ENCODE measurements around the gene GBP2. TPM values are rescaled to one million over a fixed set of nuclear protein-coding genes. Genes with fewer than 3 reads are reported as not detected.

GBP2 gene
- total RNA-seq, 2 donors from 2014 or later: not detected

- H3K4me3 Mint-ChIP-seq: no peak overlapping the region
- WGBS, 2 experiments (ENCODE audit: insufficient coverage in 1 of 2, insufficient read length in 1 of 2): 92% methylated on average over 1 of the region's 2 CpGs; no CpG with 5 or more reads in 1 of the 2 experiments
- H3K27ac Mint-ChIP-seq: no peak overlapping the region
- H3K27me3 Mint-ChIP-seq (ENCODE audit: insufficient read depth): no peaks in the 10 kb centered on the region
- Histone ChIP-seq H3K9ac (ENCODE audit: extremely low read depth, low read length, poor library complexity, severe bottlenecking) (no peak overlapping the region), H3K36me3 (ENCODE audit: control insufficient read depth, insufficient read depth, low read length) (no peaks in the 10 kb centered on the region), H3K27ac (ENCODE audit: low read depth, low read length) (no peak overlapping the region), H3K4me1 (ENCODE audit: control insufficient read depth, insufficient read depth, low read length) (no peaks in the 10 kb centered on the region), H3K27me3 (ENCODE audit: control insufficient read depth, insufficient read depth, low read length, poor library complexity, severe bottlenecking) (no peaks in the 10 kb centered on the region), H3K9me3 (ENCODE audit: control insufficient read depth, low read length) (no peaks in the 10 kb centered on the region), H3K4me3 (ENCODE audit: low read length) (no peak overlapping the region)
- no peak for DNase-seq
- no peaks in the 10 kb centered on the region for H3K9me3 Mint-ChIP-seq
- H3K36me3 Mint-ChIP-seq (ENCODE audit: low read depth): no peaks in the 10 kb centered on the region
- TF ChIP-seq CTCF (conservative IDR thresholded peaks at IDR 0.05): no peak
- no peaks in the 10 kb centered on the region for H3K4me1 Mint-ChIP-seq
Measured at GRCh38 chr1:89167590-89168230, 41.8 kb upstream of the GBP2 start.

- Mint-ChIP-seq H3K27me3 (ENCODE audit: insufficient read depth) (no peaks in the 10 kb centered on the region), H3K9me3 (no peaks in the 10 kb centered on the region), H3K36me3 (ENCODE audit: low read depth) (no peaks in the 10 kb centered on the region), H3K4me1 (no peaks in the 10 kb centered on the region), H3K27ac (no peak overlapping the region), H3K4me3 (no peak overlapping the region)
- TF ChIP-seq CTCF (conservative IDR thresholded peaks at IDR 0.05): no peak
- Histone ChIP-seq H3K27me3 (ENCODE audit: control insufficient read depth, insufficient read depth, low read length, poor library complexity, severe bottlenecking) (no peaks in the 10 kb centered on the region), H3K27ac (ENCODE audit: low read depth, low read length) (no peak overlapping the region), H3K9me3 (ENCODE audit: control insufficient read depth, low read length) (no peaks in the 10 kb centered on the region), H3K4me1 (ENCODE audit: control insufficient read depth, insufficient read depth, low read length) (no peaks in the 10 kb centered on the region), H3K9ac (ENCODE audit: extremely low read depth, low read length, poor library complexity, severe bottlenecking) (no peak overlapping the region), H3K4me3 (ENCODE audit: low read length) (no peak overlapping the region), H3K36me3 (ENCODE audit: control insufficient read depth, insufficient read depth, low read length) (no peaks in the 10 kb centered on the region)
- WGBS, 2 experiments (ENCODE audit: insufficient coverage in 1 of 2, insufficient read length in 1 of 2): 63% methylated on average over 1 of the region's 1 CpG; no CpG with 5 or more reads in 1 of the 2 experiments
- DNase-seq: no peak
Measured at GRCh38 chr1:89166705-89167104, 40.8 kb upstream of the GBP2 start.

- no peaks in the 10 kb centered on the region for H3K27me3 Mint-ChIP-seq (ENCODE audit: insufficient read depth)
- Histone ChIP-seq H3K27ac (ENCODE audit: low read depth, low read length) (no peak overlapping the region), H3K36me3 (ENCODE audit: control insufficient read depth, insufficient read depth, low read length) (no peaks in the 10 kb centered on the region), H3K9me3 (ENCODE audit: control insufficient read depth, low read length) (no peaks in the 10 kb centered on the region), H3K4me3 (ENCODE audit: low read length) (no peak overlapping the region), H3K4me1 (ENCODE audit: control insufficient read depth, insufficient read depth, low read length) (no peaks in the 10 kb centered on the region), H3K9ac (ENCODE audit: extremely low read depth, low read length, poor library complexity, severe bottlenecking) (no peak overlapping the region), H3K27me3 (ENCODE audit: control insufficient read depth, insufficient read depth, low read length, poor library complexity, severe bottlenecking) (no peaks in the 10 kb centered on the region)
- no peak for TF ChIP-seq CTCF (conservative IDR thresholded peaks at IDR 0.05)
- peaks cover 5% of the 10 kb centered on the region for H3K9me3 Mint-ChIP-seq
- WGBS, 2 experiments (ENCODE audit: insufficient coverage in 1 of 2, insufficient read length in 1 of 2): 92% methylated on average over 5 of the region's 5 CpGs; no CpG with 5 or more reads in 1 of the 2 experiments
- H3K27ac Mint-ChIP-seq: no peak overlapping the region
- H3K36me3 Mint-ChIP-seq (ENCODE audit: low read depth): no peaks in the 10 kb centered on the region
- no peak for DNase-seq
- H3K4me1 Mint-ChIP-seq: no peaks in the 10 kb centered on the region
- no peak overlapping the region for H3K4me3 Mint-ChIP-seq
Measured at GRCh38 chr1:89165811-89166210, 39.9 kb upstream of the GBP2 start.

Measured in endodermal cell (in vitro differentiated cells).